GM12865 (cell line): ENCODE data around the gene BCKDHB.
A peak's percentile ranks its signal among the peaks of the same experiment; 100 is the strongest.

Source experiments
- DNase-seq: peaks from one replicate; pipeline ENCODE4 v3.0.0; 2010; ENCODE audit warnings: low read depth
- H3K4me3 ChIP-seq: 2 replicates; pipeline ENCODE4 v1.5.1; 2011; ENCODE audit warnings: mild to moderate bottlenecking, low read depth, low read length, control low read depth
- TF ChIP-seq, protein P1 (sequence below): IDR thresholded peaks from 2 replicates; pipeline ENCODE4 v1.5.1; 2011; ENCODE audit warnings: low read length, control low read depth, low read depth, inconsistent platforms; ENCODE audit not compliant: insufficient read depth; ENCODE audit errors: missing control alignments

The BCKDHB gene

DNA sequence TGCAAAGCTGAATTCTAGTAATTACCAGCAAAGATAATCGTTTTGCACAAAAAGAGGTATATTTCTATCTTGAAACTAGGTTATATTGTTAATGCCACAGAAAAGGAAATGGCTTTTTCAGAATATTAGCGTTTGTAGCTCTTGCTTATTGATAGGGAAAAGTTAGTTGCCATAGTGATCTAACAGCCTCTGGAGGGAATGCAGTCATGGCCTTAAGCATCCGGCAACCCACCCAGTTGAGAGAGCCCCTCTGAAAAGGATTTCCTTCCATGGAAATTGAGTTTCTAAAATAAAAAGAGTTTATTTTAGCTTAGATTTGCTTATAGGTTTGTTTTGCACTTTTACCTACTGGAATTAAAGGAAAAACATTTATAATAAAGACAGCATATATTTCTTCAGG is 224.5 kb downstream of the BCKDHB start:
- TF ChIP-seq, protein P1, sequence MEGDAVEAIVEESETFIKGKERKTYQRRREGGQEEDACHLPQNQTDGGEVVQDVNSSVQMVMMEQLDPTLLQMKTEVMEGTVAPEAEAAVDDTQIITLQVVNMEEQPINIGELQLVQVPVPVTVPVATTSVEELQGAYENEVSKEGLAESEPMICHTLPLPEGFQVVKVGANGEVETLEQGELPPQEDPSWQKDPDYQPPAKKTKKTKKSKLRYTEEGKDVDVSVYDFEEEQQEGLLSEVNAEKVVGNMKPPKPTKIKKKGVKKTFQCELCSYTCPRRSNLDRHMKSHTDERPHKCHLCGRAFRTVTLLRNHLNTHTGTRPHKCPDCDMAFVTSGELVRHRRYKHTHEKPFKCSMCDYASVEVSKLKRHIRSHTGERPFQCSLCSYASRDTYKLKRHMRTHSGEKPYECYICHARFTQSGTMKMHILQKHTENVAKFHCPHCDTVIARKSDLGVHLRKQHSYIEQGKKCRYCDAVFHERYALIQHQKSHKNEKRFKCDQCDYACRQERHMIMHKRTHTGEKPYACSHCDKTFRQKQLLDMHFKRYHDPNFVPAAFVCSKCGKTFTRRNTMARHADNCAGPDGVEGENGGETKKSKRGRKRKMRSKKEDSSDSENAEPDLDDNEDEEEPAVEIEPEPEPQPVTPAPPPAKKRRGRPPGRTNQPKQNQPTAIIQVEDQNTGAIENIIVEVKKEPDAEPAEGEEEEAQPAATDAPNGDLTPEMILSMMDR: no peak
- no peak overlapping the region for H3K4me3 ChIP-seq
- DNase-seq: no peak

DNA sequence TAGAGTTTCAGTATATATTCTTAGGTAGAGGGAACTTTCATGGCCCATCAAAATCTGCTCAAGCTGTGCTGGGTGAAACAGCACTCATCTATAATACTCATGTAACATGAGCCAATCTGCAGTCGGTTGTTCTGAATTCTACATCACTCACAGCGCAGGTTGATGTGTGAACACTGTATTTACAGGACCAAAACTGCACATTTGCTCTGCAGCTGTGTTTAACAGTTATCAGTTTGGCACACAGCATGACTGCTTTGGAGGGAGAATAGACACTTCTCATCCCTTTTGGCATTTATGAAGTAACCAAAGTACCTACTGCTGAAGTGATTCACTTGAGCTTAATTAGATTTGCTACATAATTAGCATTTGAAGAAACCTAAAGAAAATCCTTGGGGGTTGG is 225.1 kb downstream of the BCKDHB start:
- no peak overlapping the region for H3K4me3 ChIP-seq
- no peak for DNase-seq
- TF ChIP-seq, protein P1: no peak

DNA sequence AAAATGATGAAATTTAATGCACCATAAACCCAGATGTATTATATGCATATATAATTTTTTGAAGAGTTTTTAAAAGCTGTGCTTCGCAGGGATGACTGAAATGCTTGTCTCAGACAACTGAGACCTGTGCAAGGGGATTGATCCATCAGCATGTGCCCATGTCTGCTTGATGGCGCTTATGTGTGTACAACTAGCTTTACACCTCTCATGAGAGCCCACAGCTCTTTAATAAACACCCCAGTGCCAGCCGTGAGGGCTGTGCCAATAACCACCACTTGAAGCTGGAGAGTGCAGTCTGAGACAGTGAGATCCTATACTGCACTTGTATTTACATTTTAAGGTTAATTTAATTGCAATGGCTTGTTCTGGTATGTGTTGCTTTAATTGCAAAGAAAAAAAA is 225.5 kb downstream of the BCKDHB start:
- no peak for DNase-seq
- no peak overlapping the region for H3K4me3 ChIP-seq
- TF ChIP-seq, protein P1: no peak

DNA sequence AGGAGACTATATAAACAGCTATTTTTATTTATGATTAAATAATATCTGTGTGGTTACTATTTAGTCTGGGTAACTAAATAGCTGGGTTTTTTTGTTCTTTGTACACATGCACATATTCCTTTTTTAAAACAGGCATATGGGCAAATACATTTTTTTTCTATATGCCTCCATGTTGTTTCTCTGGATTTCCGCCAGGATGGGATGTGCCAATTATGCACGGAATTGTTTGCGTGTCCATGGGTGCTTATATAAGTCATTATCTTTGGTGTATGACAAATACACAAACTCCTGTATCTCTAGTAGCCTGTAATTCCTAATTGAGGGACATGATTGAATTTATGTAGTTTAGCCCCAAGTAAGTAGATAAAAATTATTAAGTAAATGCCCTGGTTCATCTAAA is 226.9 kb downstream of the BCKDHB start:
- TF ChIP-seq, protein P1: no peak
- no peak for DNase-seq
- no peak overlapping the region for H3K4me3 ChIP-seq

DNA sequence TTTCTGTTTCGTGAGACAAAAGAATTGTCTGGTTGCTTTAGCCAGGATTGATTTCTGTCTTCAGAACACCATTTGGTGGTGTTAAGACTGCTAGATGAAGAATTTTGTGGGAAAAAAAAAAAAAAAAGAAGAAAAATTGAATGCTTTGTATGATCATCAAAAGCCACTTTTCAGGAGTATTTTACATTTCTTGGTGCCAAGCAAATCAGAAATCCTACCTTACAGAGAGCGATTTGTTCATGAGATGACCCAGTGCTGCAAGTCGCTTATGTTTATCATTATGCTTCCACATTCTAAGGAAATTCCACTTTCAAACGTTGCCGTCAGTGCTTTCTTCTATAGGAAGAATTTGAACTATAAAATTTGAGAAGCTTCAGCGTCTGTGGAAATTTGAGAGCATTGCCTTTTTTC is 228.7 kb downstream of the BCKDHB start:
- no peak overlapping the region for H3K4me3 ChIP-seq
- DNase-seq: no peak
- TF ChIP-seq, protein P1: no peak

DNA sequence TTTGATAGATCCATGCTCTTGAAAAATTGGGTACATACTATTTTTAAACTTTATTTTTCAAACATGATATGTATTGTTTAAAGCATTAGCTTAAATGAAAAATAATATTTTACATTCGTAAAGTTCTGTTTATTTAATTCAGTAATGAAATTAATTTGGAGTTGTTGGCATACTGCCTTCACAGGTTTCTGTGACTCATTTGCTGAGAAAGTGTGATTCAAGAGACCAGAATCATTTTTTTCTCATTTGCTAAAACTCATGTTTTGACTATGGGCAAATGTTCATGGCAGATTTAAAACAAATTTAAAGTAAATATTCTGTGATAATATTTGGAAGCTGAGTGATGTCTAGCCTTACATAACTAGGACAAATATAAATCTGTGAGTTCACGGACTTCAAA is 230.4 kb downstream of the BCKDHB start:
- TF ChIP-seq, protein P1: no peak
- DNase-seq: no peak
- no peak overlapping the region for H3K4me3 ChIP-seq

DNA sequence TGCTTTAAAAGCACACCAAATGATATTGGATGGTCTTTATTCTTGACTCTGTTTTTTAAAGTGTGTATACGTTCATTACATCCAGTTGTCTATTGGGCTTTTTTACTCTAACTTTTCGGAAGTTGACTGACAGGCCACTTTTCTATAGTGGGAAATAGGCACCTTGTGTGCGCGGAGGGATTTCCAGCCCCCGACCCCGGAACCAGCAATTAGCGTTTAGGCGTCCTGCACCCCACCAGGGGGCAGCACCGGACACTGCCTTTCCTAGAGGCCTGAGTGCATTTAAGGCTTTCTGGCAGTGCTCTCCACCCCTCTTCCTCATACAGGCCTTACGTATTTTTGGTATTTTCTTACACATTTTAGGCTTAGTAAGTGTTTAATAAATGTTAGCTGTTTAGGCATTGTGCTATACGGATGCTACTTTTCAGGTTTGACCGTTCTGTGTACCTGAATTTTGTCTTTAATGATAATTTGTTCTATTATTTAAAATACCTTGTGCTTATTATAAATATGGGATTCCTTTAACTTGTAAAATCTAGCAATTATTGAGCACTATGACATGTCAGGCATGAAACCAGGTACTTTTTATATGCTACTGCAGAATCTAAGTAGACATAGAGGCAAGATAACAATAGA is 231.8 kb downstream of the BCKDHB start:
- peak; percentile 81 for DNase-seq
- no peak overlapping the region for H3K4me3 ChIP-seq
- TF ChIP-seq, protein P1: peak; percentile 85
